ENCODE results near the gene STX17. TPM values are rescaled to one million over a fixed set of nuclear protein-coding genes. Genes with fewer than 3 reads are reported as not detected.
"Not testable (repeated sequence)": the region's sequence is repeated elsewhere in the genome, so short reads cannot be mapped to it uniquely, and the experiment has no call there.

Gene STX17
- total RNA-seq, 1 experiment from 2014 or later: 7.4 TPM

DNA sequence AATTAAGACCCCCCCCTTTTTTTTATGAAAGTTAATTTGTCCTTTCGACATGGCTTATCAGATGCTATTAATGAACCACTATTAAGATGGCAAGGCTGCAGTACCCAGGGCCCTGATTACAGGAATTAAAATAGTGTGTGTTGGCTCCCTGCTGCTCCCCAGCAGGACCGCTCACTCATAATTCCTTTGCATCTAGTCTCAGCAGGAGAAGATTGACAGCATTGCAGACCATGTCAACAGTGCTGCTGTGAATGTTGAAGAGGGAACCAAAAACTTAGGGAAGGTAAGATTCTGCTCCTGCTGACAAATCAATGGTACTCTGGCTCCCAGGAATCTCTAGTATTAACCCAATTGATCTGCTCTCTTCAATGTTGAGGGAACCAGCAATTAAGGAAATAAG, 61.0 kb downstream of the STX17 start:
- no peak for DNase-seq (ENCODE audit: low spot score)

DNA sequence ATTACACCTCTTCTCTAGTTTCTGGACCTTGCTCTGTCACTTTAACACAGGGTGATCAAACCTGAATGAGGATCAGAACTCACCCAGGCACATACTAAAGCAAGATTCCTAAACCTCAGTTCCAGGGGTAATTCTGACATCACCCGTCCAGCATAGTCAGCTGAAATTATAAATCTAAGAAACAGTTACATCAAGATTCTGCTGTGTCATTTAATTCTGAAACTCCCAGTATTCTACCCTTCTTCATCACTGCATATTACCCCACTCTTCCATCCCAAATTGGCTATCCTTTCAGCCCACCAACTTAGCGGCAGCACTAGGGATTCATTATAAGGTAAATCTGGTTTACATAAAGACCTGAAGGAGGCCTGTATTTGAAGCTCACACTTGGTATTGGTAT, 64.0 kb downstream of the STX17 start:
- no peak for DNase-seq (ENCODE audit: low spot score)

DNA sequence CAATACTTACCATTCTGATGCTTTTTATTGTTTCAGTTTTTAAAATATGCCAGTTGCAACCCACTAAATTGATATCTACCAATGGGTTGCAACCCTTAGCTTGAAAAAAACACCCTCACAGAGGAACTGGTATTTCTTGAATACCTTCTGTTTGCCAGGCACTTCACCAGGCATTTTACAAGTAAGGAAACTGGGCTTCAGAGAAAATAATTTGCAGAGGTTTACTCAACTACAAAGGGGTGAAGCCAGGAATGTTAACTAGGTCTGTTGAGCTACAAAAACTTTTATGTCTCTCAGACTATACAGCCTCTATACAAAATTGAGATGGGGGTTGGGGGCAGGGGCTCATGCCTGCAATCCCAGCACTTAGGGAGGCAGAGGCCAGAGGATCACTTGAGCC, 65.0 kb downstream of the STX17 start:
- no peak for DNase-seq (ENCODE audit: low spot score)

DNA sequence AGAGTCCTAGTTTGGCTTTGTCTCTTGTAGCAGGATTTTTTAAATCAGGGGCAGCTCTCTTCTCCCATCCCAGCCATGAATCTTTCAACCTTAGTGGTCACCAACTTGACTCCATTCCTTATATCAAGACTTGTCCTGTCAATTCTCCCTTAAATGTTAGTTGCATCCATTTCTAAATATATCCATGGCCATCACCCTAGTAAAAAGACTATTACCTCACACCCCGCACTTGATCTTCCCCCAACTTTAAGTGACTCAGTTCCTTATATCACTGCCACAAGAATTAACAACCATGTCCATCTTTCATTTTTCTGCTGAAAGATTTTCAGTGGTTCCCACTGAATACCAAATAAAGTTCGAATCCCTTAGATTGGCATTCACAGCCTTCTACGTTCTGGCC, 67.0 kb downstream of the STX17 start:
- DNase-seq (ENCODE audit: low spot score): no peak

DNA sequence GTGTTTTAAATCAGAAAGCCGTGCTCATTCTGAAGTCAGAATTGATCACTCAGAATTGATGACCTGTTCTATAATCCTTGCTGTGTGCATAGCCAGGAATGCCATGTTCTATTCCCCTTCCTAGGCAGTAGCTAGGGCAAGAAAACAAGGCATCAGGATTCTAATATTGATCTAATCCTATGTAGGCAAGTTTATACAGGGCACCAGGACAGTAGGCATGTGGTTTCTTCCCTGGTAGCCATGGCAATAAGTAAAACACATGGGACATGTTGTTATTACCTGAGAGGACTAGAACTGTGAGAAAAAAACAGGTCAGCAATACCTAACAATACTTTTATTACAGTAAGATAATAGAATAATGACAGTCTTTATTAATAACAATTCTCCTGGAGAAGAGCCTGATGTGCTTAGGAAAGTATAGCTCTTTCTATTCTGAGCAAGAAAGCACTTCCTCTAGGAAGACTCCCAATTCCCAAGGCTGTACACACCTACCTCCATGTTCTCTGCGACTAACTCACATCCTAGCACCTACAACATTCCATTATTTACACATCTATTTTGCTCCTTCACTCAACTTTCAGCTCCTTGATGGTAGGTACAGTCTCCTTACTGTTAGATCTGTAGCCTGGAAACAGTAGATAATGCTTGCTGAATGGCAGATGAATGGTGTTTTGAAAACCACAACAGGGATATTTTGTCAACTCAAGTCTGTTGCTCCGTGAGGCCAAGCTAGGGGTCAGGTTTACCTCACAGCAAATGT, 70.8 kb downstream of the STX17 start:
- no peak for DNase-seq (ENCODE audit: low spot score)

DNA sequence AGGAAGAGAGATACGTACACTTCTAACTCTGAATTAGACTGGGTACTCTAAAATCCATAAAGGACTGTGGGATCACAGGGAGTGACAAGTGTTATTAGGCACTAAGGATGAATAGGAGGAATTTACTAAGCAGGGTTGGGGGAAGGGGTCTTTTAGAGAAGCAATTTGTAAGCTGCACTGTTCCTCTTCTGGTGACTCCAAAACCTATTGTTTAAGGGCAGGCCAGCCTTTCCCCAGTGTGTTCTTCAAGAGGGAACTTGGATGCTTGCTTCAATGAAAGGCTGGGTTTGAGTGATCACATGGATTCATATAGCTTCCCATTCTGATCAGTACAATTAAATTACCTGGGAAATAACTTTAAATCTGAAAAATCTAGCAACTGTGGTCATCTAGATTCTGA, 71.8 kb downstream of the STX17 start:
- DNase-seq (ENCODE audit: low spot score): no peak

DNA sequence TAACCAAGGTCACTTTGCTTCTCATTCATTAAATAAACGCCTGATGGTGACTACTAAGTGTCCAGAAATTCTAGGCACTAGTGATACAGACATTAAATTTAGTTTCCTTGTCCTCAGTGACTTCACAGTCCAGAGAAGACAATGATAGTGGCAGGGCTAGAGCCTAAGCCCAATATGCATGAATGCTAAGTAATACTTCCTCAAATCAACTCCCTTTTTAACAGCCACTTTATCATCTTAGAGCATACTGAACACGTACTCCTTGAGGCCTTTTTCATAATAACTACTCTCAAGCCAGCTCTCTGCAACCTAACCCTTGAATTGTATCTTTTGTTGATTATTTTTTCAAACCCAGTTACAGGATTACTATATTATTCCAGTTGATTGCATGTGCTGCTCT, 74.1 kb downstream of the STX17 start:
- DNase-seq (ENCODE audit: low spot score): no peak

DNA sequence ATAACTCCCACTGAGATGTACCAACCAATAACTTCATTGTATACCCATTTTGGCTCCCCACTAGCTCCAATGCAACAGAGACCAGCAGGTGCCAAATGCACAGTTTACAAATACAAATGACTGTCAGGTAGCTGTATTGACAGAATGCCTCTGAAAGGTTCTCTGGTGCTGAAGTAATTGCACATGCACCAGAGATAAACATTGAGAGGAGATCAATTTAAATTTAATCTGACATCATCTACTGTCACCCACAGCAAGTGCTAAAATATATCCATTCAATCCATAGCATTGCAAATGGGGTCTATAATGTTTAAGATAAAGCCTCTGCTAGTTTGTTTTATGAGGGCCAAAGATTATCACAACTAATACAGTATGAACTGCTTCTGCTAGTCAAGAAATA, 80.2 kb downstream of the STX17 start:
- no peak for DNase-seq (ENCODE audit: low spot score)

DNA sequence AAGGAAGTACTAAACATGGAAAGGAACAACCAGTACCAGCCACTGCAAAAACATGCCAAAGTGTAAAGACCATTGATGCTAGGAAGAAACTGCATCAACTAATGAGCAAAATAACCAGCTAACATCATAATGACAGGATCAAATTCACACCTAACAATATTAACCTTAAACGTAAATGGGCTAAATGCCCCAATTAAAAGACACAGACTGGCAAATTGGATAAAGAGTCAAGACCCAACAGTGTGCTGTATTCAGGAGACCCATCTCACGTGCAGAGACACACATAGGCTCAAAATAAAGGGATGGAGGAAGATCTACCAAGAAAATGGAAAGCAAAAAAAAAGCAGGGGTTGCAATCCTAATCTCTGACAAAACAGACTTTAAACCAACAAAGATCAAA, 84.1 kb downstream of the STX17 start:
- DNase-seq (ENCODE audit: low spot score): not testable (repeated sequence)

DNA sequence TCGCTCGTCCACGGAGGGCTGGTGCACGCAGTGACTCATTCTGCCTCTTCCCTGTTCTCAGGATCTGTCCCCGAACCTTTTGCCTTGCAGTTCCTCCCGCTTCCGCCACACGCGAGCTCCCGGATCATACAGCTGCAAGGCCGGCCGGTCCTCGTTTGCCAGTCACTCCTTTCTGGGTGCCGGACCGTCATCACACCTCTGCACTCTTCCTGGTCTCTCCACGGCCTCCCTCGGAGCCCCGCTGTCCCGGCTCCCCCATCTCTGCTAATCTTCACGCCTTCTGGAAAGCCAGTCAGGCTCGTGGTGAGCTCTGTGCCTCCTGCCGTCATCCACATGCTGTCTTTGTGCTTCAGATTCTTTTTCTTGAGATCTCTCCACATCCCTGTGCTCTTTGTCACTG, 91.8 kb downstream of the STX17 start:
- no peak for DNase-seq (ENCODE audit: low spot score)

DNA sequence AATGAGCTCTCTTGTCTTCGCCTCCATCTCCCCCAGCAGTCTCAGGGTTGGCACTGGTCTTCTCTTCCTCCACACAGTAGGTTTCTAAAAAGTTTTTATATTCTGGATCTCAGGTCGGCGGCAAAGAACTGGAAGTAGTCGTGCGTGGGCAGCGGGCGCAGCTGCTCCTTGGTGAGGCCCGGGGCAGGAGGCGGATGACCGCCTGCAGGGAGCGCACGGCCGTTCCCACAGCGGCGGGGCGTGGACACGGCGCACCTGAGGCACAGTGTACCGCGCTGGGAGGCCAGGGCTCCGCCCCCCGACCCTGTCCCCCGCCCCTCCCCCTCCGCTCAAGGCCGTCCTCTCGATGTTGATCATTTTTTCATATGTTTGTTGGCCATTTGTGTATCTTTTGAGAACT, 92.4 kb downstream of the STX17 start:
- DNase-seq (ENCODE audit: low spot score): no peak

DNA sequence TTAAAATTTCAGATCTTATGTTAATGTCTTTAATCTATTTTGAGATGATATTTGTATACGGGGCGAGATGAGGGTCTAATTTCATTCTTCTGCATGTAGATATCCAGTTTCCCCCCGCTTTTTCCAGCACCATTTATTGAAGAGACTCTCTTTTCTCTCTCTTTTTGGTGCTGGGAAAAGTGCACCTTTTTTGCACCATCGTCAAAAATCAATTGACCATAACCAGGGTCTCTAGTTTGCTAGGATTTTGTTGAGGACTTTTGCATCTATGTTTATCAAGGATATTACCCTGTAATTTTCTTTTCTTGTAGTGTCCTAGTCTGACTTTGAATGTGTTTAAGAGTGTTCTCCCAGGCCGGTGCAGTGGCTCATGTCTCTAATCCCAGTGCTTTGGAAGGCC, 93.3 kb downstream of the STX17 start:
- DNase-seq (ENCODE audit: low spot score): no peak

DNA sequence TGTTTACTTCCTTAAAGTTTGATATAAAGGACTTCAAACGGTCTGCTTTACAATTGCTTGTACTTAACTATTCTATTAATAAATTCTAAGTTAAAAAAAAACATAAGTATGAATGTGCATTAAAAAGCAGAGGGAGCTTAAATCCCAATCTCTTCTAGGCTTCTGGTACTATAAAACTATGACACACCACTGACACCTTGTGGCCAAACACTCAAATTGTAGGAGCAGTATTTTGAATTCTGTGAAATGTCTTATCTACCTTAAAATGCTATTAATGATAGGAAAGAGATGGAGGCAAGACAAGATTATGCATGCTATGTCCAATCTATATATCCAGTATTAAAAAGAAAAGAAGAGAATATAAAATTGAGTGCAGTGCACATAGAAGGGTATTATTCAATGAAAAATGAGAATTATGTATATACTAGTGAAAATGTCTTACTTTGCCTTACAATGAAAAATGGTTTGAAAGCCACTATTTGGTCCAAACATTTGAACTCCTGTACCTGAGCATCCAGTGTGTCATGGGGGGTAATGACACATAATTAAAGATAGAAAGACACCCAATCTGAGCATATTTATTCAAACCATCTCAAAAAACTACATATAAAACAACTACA, 104.7 kb downstream of the STX17 start:
- DNase-seq (ENCODE audit: low spot score): peak; percentile 77

DNA sequence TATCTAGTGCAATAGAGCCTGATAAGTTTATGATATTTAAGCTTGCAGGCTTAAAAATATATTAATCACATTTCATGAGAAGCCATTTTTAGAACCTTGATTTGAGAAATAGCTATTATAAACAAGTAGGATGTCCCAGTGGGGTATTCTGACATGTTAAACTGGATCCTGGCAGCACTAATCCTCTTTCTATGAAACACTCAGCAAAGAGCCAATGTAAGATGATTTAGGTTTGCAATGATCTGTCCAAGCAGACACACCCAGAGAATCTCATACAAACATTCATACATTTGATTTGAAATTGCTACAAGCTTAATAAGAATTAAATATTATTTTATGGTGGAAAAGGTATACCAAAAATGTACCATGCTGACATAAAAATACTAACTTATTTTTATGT, 105.8 kb downstream of the STX17 start:
- no peak for DNase-seq (ENCODE audit: low spot score)

DNA sequence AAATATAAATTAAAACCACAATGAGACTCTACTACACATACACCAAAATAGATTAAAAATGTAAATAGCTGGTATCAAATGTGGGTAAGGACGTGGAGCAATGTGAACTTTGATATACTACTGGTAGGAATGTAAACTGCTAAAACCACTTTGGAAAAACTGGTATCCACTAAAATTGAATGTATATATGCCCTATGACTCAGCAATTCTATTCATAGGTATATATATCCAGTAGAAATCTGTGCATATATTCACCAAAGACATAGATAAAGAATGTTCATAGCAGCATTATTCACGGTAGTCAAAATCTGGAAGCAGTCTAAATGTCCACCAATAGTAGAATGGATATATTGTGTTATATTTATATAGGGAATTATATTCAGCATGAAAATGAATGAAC, 107.1 kb downstream of the STX17 start:
- no peak for DNase-seq (ENCODE audit: low spot score)

DNA sequence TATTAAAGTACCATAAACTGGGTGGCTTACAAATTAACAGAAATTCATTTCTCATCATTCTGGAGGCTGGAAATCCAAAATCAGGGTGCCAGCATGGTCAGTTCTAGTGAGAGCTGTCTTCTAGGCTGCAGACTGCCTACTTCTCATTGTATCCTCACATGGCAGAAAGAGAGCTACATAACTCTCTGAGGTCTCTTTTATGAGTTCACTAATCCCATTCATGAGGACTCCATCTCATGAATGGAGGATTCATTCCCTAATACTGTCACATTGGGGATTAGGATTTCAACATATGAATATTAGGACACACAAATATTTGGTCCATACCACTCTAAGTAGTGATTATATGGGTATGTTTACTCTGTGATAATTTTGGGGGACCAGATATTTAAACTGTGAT, 108.4 kb downstream of the STX17 start:
- DNase-seq (ENCODE audit: low spot score): no peak

DNA sequence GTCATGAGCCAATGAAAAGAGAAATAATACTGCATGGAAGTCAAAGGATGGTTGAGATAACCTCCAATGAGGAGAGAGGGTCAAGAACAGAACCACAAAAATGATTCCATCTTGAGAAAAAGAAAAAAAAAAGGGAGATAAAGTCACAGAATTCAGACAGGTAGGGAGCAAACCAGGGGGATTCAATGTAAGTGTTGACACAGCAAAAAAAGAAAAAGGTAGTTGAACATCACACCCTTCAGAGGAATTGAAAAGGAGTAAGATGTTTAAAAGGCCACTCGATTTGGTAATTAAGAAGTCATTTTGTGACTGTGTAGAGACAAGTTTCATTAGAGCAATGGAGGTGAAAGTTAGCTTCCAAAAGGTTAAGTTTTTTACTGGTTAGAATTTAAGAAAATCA, 113.1 kb downstream of the STX17 start:
- DNase-seq (ENCODE audit: low spot score): no peak

Other genes with a start within 250 kb of the STX17 start
- 0.13 TPM in 1 of 2 replicates, not detected in the other for gene NR4A3, start 84.8 kb upstream of the STX17 start, total RNA-seq (2014; rRNA removed; shearing (Covaris generic))
- gene ERP44, start 192.3 kb downstream of the STX17 start, total RNA-seq (2014; rRNA removed; shearing (Covaris generic)): 6.6 and 6.8 TPM in 2 replicates
- gene INVS, start 192.6 kb downstream of the STX17 start, total RNA-seq (2014; rRNA removed; shearing (Covaris generic)): 5.9 and 10.4 TPM in 2 replicates